Measurements from ENCODE around the gene VPS18.

Gene VPS18

GRCh38 chr15:40870716-40871115 is 23.5 kb upstream of the VPS18 start:
- DNase-seq = no peak

- no peak for DNase-seq
Observed at GRCh38 chr15:40871749-40872617, 22.3 kb upstream of the VPS18 start.

- no peak for DNase-seq
Observed at GRCh38 chr15:40872791-40873693, 21.2 kb upstream of the VPS18 start.

GRCh38 chr15:40873694-40874561 is 20.3 kb upstream of the VPS18 start, which contains the start of gene RHOV:
RHOV (minus strand) TSS chr15:40874234; CDS start chr15:40874139, 95 bp downstream.
- DNase-seq = no peak

GRCh38 chr15:40875991-40876730 is 18.1 kb upstream of the VPS18 start:
- no peak for DNase-seq

GRCh38 chr15:40877694-40878093 is 16.6 kb upstream of the VPS18 start:
- DNase-seq = no peak

GRCh38 chr15:40878785-40879184 is 15.5 kb upstream of the VPS18 start:
- no peak for DNase-seq

- DNase-seq = no peak
Observed at GRCh38 chr15:40879609-40880008, 14.6 kb upstream of the VPS18 start.

- DNase-seq = no peak
Observed at GRCh38 chr15:40881351-40881750, 12.9 kb upstream of the VPS18 start.

- no peak for DNase-seq
Observed at GRCh38 chr15:40886586-40886985, 7.7 kb upstream of the VPS18 start.

GRCh38 chr15:40889112-40889511 is 5.1 kb upstream of the VPS18 start:
- no peak for DNase-seq

GRCh38 chr15:40891138-40891537 is 3.1 kb upstream of the VPS18 start:
- no peak for DNase-seq

- DNase-seq = no peak
Observed at GRCh38 chr15:40891810-40892446, 2.3 kb upstream of the VPS18 start.

- DNase-seq = no peak
Observed at GRCh38 chr15:40892447-40893012, 1.7 kb upstream of the VPS18 start.

GRCh38 chr15:40893019-40893670 is 1.1 kb upstream of the VPS18 start:
- DNase-seq = no peak

- no peak for DNase-seq
Observed at GRCh38 chr15:40894681-40895448, 615 bp downstream of the VPS18 start.

GRCh38 chr15:40899536-40900207 is 5.4 kb downstream of the VPS18 start:
- DNase-seq = no peak

GRCh38 chr15:40900256-40901052 is 6.2 kb downstream of the VPS18 start:
- no peak for DNase-seq
